NCI-H2107 treated with DMSO at 0.1 percent for 48 hours (cell line): ENCODE measurements around the gene TIGD3.
"Not testable (repeated sequence)": the region's sequence is repeated elsewhere in the genome, so short reads cannot be mapped to it uniquely, and the experiment has no call there.

ENCODE experiments used
- DNase-seq: peaks from one replicate; lab custom pipeline; 2025; ENCODE audit not compliant: unreplicated experiment; lab: John Stamatoyannopoulos, UW

Gene TIGD3

DNA sequence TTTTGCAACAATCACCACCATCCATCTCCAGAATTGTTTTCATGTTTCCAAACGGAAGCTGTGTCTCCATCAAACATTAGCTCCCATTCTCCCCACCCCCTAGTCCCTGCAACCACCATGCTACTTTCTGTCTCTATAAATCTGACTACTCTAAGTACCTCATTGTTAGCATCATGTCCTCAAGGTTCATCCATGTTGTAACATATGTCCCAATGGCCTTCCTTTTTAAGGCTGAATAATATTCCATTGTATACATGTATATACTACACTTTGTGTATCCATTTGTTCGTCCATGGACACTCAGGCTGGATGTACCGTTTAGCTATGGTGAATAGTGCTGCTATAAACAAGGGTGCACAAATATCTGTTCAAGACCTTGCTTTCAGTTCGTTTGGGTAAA is 29.1 kb upstream of the TIGD3 start:
- DNase-seq: no peak

- no peak for DNase-seq
Observed at GRCh38 chr11:65327021-65327420, 27.5 kb upstream of the TIGD3 start.

- no peak for DNase-seq
Observed at GRCh38 chr11:65329478-65329877, 25.1 kb upstream of the TIGD3 start.

DNA sequence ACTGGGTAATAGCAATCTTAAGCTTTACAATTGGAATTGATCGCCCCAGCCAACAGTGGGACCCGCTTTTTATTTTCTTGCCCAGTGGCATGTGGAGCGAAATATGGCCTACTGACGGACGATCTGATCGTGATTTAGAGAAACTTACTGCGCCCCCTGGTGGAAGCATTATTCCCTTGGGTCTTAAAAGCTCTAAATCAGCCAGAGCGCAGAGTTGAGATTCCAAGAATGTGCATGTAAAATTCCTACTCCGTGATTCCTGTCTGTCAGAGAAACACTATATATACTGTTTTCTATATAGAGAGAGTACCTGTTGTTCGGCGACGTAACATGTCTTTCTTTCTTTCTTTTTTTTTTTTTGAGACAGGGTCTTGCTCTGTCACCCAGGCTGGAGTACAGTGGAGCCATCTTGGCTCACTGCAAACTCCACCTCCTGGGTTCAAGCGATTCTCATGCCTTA is 24.6 kb upstream of the TIGD3 start:
- peak; percentile 56 for DNase-seq

DNA sequence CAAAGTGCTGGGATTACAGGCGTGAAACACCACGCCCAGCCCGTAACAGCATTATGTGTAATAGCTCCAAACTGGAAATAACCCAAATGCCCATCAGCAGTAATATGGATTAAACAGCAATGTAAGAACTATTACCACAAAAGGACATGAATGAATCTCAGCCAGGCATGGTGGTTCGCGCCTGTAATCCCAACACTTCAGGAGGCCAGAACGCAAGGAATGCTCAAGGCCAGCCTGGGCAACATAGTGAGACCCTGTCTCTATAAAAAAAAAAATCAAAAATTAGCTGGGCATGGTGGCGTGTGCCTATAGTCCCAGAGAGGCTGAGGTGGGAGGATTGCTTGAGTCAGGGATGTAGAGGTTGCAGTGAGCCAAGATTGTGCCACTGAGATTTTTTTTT is 24.0 kb upstream of the TIGD3 start:
- no peak for DNase-seq

DNA sequence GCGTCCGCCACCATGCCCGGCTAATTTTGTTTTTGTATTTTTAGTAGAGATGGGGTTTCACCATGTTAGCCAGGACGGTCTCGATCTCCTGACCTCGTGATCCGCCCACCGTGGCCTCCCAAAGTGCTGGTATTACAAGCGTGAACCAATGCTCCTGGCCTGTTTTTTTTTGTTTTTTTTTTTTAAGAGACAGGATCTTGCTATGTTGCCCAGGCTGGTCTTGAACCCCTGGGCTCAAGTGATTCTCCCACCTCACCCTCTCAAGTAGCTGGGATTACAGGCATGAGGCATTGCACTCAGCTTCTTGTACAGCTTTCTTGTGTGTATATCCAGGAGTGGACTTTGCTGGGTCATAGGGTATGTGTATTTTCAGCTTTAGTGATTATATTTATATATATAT is 22.0 kb upstream of the TIGD3 start:
- DNase-seq: not testable (repeated sequence)

DNA sequence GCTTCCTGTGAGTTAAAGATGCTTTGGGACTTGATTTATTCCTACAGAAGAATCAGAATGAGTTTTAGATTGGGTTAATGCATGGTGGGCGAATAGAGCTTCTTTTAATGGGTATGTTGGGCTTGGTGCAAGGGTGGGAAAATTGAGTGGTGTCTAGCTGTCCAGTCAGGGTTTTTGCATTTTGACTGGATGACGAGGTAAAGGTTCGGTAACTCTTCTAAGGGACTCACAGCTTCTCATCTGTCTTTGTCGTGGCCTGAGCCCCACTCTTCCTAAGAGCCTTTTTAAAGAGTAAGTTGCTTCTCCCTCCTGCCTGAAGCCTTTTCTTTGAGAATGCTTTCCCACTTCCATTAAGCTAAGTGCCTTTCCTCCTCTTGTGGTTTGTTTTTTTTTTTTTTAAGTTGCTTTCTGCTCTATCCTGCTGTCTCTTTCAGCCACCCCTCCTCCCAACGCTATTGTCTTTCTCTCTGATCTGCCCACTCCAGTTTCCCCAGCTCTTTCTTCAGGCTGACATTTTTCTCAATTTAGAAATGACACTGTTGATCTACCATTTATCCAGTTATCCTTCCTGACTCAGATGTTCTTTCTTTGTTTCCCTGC is 19.8 kb upstream of the TIGD3 start:
- peak; percentile 67 for DNase-seq

DNA sequence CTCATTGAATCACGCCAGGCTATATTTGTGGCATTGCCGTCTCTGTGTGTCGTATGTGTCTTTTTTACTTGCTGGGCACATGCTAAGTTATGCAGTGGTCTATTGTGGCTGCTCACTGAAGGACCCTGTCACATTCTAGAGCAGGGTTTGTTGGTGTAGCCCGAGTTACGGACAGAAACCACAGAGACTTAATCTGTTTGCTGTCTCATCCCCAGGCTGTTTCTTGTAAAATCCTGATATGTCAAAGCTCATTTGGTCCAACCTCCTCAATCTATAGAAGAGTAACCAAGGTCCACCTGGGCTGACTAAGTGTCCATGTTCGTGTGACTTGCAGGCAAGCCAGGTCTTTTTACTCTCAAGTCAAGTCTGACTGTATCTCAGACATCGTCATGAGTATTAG is 15.9 kb upstream of the TIGD3 start:
- DNase-seq: no peak

DNA sequence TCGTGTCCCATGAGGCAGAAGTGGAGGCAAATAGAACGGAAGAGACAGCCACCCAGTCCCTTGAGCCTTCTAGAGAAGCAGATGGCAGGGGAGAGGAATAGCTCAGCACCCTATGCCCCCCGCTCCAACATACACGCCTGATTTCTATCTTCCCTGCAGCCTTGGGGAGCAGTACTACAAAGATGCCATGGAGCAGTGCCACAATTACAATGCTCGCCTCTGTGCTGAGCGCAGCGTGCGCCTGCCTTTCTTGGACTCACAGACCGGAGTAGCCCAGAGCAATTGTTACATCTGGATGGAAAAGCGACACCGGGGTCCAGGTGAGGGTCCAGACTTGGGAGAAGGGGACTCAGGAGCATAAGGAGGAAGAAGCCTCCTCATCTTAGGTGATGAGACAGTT is 14.3 kb upstream of the TIGD3 start:
- DNase-seq: no peak

GRCh38 chr11:65341856-65342255 is 12.7 kb upstream of the TIGD3 start:
- no peak for DNase-seq

GRCh38 chr11:65351511-65351910 is 3.0 kb upstream of the TIGD3 start:
- DNase-seq: no peak

GRCh38 chr11:65352783-65353182 is 1.8 kb upstream of the TIGD3 start:
- DNase-seq: no peak

- DNase-seq: no peak
Observed at GRCh38 chr11:65353376-65353775, 1.2 kb upstream of the TIGD3 start.

DNA sequence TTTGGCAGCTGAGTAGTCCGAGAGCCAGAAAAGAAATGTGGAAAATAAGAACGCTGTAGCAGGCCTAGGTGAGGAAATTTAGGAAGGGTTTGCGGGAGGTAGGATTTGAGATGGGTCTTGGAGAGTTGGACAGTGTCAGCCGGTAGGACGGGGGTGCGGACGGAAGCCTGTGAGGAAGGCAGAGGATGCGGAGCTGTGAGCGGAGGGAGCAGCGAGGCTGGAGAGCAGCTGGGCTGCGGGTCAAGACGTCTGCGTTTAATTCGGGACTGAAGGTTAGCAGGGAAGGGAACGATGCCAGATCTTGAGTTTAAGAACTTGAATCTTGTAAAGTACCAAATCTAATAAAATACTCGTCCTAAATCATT is 669 bp upstream of the TIGD3 start:
- DNase-seq: peak; percentile 26

DNA sequence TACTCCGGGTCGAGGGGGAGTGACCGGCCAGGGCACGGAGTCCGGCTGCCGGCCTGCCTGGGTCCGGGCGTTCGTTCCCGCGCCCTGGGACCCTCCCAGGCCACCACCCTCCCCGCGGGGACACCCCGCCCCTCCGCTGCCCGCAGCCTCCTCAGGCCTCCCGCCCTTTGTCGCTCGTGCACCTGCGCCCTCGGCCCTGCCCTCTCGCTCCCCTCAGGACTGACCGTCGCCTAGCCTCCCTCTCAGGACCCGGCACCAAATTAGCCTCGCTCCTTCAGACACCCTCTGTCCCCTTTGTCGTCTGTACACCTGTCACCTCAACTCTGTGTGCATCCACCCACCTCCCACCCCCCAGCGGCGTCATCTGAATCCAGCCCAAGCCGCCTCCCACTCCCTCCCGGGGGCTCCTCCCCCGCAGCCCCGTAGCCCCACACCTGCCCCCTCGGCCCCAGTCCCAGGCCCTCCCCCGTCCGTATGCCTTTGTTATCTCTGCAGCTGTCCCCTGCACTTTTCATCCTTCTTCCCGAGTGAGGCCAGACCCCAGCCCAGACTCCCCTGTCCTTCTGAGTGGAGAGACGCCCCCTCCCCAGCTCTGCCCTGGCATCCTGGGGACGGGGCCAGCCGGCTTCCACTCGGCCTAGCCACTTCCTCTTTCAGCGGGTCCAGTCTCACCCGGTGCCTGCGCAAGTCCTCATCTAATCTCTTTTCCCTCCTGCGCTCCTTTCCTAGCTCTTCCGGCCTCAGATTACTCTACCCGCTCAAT is 643 bp downstream of the TIGD3 start:
- DNase-seq: peak; percentile 72

DNA sequence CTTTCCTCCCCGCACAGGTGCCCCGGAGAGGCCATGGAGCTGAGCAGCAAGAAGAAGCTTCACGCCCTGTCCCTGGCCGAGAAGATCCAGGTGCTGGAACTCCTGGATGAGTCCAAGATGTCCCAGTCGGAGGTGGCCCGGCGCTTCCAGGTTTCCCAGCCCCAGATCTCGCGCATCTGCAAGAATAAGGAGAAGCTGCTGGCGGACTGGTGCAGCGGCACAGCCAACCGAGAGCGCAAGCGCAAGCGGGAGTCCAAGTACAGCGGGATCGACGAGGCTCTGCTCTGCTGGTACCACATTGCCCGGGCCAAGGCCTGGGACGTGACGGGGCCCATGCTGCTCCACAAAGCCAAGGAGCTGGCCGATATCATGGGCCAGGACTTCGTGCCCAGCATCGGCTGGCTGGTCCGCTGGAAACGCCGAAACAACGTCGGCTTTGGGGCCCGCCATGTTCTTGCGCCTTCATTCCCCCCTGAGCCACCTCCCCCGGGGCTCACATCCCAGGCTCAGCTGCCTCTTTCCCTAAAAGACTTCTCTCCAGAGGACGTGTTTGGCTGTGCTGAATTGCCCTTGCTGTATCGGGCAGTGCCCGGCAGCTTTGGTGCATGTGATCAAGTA is 1.3 kb downstream of the TIGD3 start:
- no peak for DNase-seq

DNA sequence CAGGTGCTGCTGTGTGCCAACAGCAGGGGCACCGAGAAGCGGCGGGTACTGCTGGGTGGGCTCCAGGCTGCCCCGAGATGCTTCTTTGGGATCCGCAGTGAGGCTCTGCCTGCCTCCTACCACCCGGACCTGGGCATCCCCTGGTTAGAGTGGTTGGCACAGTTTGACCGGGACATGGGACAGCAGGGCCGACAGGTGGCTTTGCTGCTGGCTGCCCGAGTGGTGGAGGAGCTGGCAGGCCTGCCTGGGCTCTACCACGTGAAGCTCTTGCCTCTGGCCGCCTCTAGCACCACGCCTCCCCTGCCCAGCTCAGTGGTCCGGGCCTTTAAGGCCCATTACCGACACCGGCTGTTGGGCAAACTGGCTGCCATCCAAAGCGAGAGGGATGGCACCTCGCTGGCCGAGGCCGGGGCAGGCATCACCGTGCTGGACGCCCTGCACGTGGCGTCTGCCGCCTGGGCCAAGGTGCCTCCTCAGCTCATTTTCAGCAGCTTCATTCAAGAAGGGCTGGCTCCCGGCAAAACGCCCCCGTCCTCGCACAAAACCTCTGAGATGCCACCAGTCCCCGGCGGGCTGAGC is 1.9 kb downstream of the TIGD3 start:
- no peak for DNase-seq

GRCh38 chr11:65357856-65358356 is 3.4 kb downstream of the TIGD3 start:
- DNase-seq: no peak

DNA sequence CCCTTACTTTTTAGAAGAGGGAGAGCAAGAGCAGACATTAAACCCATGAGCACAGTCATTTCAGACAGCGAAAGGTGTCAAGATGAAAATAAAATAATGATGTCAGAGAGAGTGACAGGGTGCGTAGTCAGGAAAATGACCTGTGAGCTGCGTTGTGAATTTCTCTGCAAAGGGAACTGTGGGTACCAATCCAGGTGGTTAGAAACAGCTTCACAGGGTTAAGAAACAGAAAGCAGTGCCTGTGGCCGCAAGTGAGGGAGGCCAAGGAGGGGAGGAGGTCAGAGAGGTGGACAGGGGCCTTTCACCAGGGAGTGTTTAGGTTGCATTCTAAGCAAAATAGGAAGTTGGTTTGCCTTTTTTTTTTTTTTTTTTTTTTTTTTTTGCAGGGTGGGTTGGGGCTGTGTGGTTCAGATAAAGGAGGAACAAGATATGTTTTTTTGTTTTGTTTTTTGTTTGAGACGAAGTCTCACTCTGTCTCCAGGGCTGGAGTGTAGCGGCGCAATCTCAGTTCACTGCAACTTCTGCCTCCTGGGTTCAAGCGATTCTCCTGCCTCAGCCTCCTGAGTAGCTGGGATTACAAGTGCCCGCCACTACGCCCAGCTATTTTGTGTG is 7.9 kb downstream of the TIGD3 start:
- no peak for DNase-seq

- DNase-seq: no peak
Observed at GRCh38 chr11:65362966-65363365, 8.4 kb downstream of the TIGD3 start.

DNA sequence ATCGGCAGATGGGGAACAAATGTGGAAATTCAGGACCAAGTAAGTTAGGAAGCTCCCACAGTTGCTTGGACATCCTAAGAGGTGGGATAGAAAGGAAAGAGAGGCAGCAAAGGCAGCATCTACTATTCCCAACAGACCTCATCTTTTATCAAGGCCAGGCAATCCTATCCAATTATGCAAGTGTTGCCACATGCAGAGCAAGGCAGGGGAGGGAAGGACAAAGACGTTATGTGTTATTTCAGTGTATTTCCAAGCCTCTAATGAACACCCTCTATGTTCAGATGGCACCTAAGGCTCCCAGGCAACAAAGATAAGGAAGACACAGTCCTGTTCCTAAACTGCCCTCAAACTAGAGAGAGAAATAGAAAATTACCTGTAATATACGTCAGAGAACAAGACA is 9.2 kb downstream of the TIGD3 start:
- DNase-seq: peak; percentile 45
